HepG2 (cell line): Measurements from ENCODE around the gene NUDT3. TPM values are rescaled to one million over a fixed set of nuclear protein-coding genes. Genes with fewer than 3 reads are reported as not detected.

ENCODE experiments used
- ARID4A ChIP-seq: sonication (generic); formaldehyde crosslinking; IDR thresholded peaks from 2 replicates; pipeline ENCODE4 v1.5.0; 2020; ENCODE audit warnings: mild to moderate bottlenecking, missing genetic modification reagents, borderline replicate concordance
- BHLHE40 ChIP-seq: IDR thresholded peaks from 2 replicates; pipeline ENCODE4 v1.6.1; 2011; ENCODE audit warnings: low read length, improper control_type of control experiment
- DMAP1 ChIP-seq: IDR thresholded peaks from 2 replicates; pipeline ENCODE4 v1.6.1; 2016
- FOSL2 ChIP-seq: sonication (generic); formaldehyde crosslinking; IDR thresholded peaks from 2 replicates; pipeline ENCODE4 v1.4.0; 2020; ENCODE audit warnings: missing genetic modification reagents
- FOXA1 ChIP-seq, 2 experiments: fragments of 450-650 bp in 1 of 2; sonication (generic) in 1 of 2; formaldehyde crosslinking in 1 of 2; IDR thresholded peaks; 2 replicates each; pipeline versions ENCODE4 v1.4.0 to v1.6.1; 2016 to 2020; ENCODE audit warnings: missing genetic modification reagents in 1 of 2
- GATAD1 ChIP-seq: IDR thresholded peaks from 2 replicates; pipeline ENCODE4 v1.6.1; 2016; ENCODE audit warnings: missing genetic modification reagents, missing compliant biosample characterization
- GZF1 ChIP-seq: sonication (generic); formaldehyde crosslinking; IDR thresholded peaks from 2 replicates; pipeline ENCODE4 v1.5.1; 2020; ENCODE audit warnings: mild to moderate bottlenecking, missing genetic modification reagents
- HES4 ChIP-seq: sonication (generic); formaldehyde crosslinking; IDR thresholded peaks from 2 replicates; pipeline ENCODE4 v1.9.0; 2021; ENCODE audit warnings: mild to moderate bottlenecking, missing genetic modification reagents, borderline replicate concordance
- JUNB ChIP-seq: sonication (generic); formaldehyde crosslinking; IDR thresholded peaks from 2 replicates; pipeline ENCODE4 v1.8.0; 2022; ENCODE audit warnings: missing genetic modification reagents, mild to moderate bottlenecking, borderline replicate concordance
- MIER3 ChIP-seq: IDR thresholded peaks from 2 replicates; pipeline ENCODE4 v1.6.1; 2016; ENCODE audit warnings: missing compliant biosample characterization, borderline replicate concordance
- MXD3 ChIP-seq: IDR thresholded peaks from 2 replicates; pipeline ENCODE4 v1.6.1; 2016; ENCODE audit warnings: mild to moderate bottlenecking, missing biosample characterization, missing genetic modification reagents
- MYPOP ChIP-seq: sonication (generic); formaldehyde crosslinking; IDR thresholded peaks from 2 replicates; pipeline ENCODE4 v1.8.1; 2023; ENCODE audit warnings: mild to moderate bottlenecking, moderate library complexity, missing genetic modification reagents
- NR2F6 ChIP-seq, 2 experiments: IDR thresholded peaks; 2 replicates each; pipeline ENCODE4 v1.6.1; 2016; ENCODE audit warnings: antibody characterized with exemption in 1 of 2, mild to moderate bottlenecking in 1 of 2
- SIX4 ChIP-seq: sonication (generic); formaldehyde crosslinking; IDR thresholded peaks from 2 replicates; pipeline ENCODE4 v1.4.0; 2020; ENCODE audit warnings: missing genetic modification reagents
- SP1 ChIP-seq, 2 experiments: fragments of 450-650 bp in 1 of 2; sonication (generic) in 1 of 2; formaldehyde crosslinking in 1 of 2; IDR thresholded peaks; 2 replicates each; pipeline versions ENCODE4 v1.4.0 to v1.6.1; 2016 to 2020; ENCODE audit warnings: missing genetic modification reagents in 1 of 2
- THYN1 ChIP-seq: sonication (generic); formaldehyde crosslinking; IDR thresholded peaks from 2 replicates; pipeline ENCODE4 v1.8.1; 2023; ENCODE audit warnings: low read depth, mild to moderate bottlenecking, moderate library complexity, missing genetic modification reagents, borderline replicate concordance
- ZFP37 ChIP-seq: sonication (generic); formaldehyde crosslinking; IDR thresholded peaks from 2 replicates; pipeline ENCODE4 v1.4.0; 2020; ENCODE audit warnings: missing genetic modification reagents, borderline replicate concordance
- ZNF121 ChIP-seq: sonication (generic); formaldehyde crosslinking; IDR thresholded peaks from 2 replicates; pipeline ENCODE4 v1.5.0; 2020; ENCODE audit warnings: mild to moderate bottlenecking, missing genetic modification reagents
- ZNF20 ChIP-seq: sonication (generic); formaldehyde crosslinking; IDR thresholded peaks from 2 replicates; pipeline ENCODE4 v1.4.0; 2020; ENCODE audit warnings: mild to moderate bottlenecking, moderate library complexity, missing genetic modification reagents
- ZNF510 ChIP-seq: sonication (generic); formaldehyde crosslinking; IDR thresholded peaks from 2 replicates; pipeline ENCODE4 v1.4.0; 2020; ENCODE audit warnings: low read depth, mild to moderate bottlenecking, missing genetic modification reagents
- ZNF546 ChIP-seq: sonication (generic); formaldehyde crosslinking; conservative IDR thresholded peaks from 2 replicates; pipeline ENCODE4 v1.8.1; 2023; ENCODE audit warnings: mild to moderate bottlenecking, missing genetic modification reagents
- ZNF652 ChIP-seq: IDR thresholded peaks from 2 replicates; pipeline ENCODE4 v1.6.1; 2016; ENCODE audit warnings: low read depth, borderline replicate concordance
- ZNF737 ChIP-seq: sonication (generic); formaldehyde crosslinking; IDR thresholded peaks from 2 replicates; pipeline ENCODE4 v1.5.0; 2020; ENCODE audit warnings: missing genetic modification reagents, mild to moderate bottlenecking, borderline replicate concordance
- ZNF841 ChIP-seq: sonication (generic); formaldehyde crosslinking; IDR thresholded peaks from 2 replicates; pipeline ENCODE4 v1.8.1; 2023; ENCODE audit warnings: missing genetic modification reagents, borderline replicate concordance
- polyA plus RNA-seq, 8 experiments: library from polyadenylated mRNA; depleted of rRNA in 3 of 8; stranded (reverse) in 7 of 8; unstranded in 1 of 8; fragments of >200 nt; fragmentation: Illumina TruSeq in 4 of 8; extraction: Trizol in 4 of 8; gene quantifications; 2 replicates each; pipeline versions ENCODE4 v1.2.1 to v1.2.3, GENCODE V29; 2011 to 2016; ENCODE audit warnings: low read depth in 4 of 8, missing spikeins in 1 of 8, mixed read lengths in 1 of 8; ENCODE audit not compliant: insufficient read depth in 1 of 8
- total RNA-seq, 5 experiments: library from RNA; depleted of rRNA; stranded (reverse); fragments of >200 nt; fragmentation: Illumina TruSeq; extraction: Trizol; gene quantifications; 2 replicates each; pipeline ENCODE4 v1.2.3, GENCODE V29; 2016; ENCODE audit warnings: low read depth in 1 of 5

Gene NUDT3
- total and polyA plus RNA-seq, 2 of the 13 experiments (the other 11 are each of a cell fraction or from before 2014, with no cell fraction given): 20.2 to 20.6 TPM

GRCh38 chr6:34237722-34238584, 154.5 kb downstream of the NUDT3 start (continued):
- no peak for TF ChIP-seq FOXA1 (IDR thresholded peaks at IDR 0.05)
- TF ChIP-seq FOXA1 (CRISPR knock-in tag; IDR thresholded peaks at IDR 0.05): no peak
- TF ChIP-seq BHLHE40: no peak
- peak; percentile 61; the same call in 1 of the 2 replicates for TF ChIP-seq SIX4 (CRISPR knock-in tag)
- no peak for TF ChIP-seq NR2F6 (IDR thresholded peaks at IDR 0.05)
- peak; percentile 67; the same call in 1 of the 2 replicates for TF ChIP-seq NR2F6 (CRISPR knock-in tag; IDR thresholded peaks at IDR 0.05)
- TF ChIP-seq FOSL2 (CRISPR knock-in tag): peak; percentile 39; the same call in 1 of the 2 replicates
- peak; percentile 61; the same call in 1 of the 2 replicates for TF ChIP-seq ZNF121 (CRISPR knock-in tag)
- TF ChIP-seq MIER3: no peak
- peak; percentile 53; the same call in 1 of the 2 replicates for TF ChIP-seq JUNB (CRISPR knock-in tag)
- TF ChIP-seq ZNF546: peak; percentile 99
- TF ChIP-seq GZF1: 0 out of 2 replicates have a peak, but pooled peaks have one; percentile 57
- TF ChIP-seq DMAP1 (CRISPR knock-in tag): peak; percentile 95
- TF ChIP-seq ZFP37 (CRISPR knock-in tag): peak; percentile 77; the same call in 1 of the 2 replicates
- TF ChIP-seq GATAD1 (CRISPR knock-in tag): peak; percentile 48; the same call in 1 of the 2 replicates
- no peak for TF ChIP-seq THYN1 (CRISPR knock-in tag)
- TF ChIP-seq ZNF841 (CRISPR knock-in tag): peak; percentile 98
- peak; percentile 99 for TF ChIP-seq HES4 (CRISPR knock-in tag)
- peak; percentile 79; the same call in 1 of the 2 replicates for TF ChIP-seq ARID4A (CRISPR knock-in tag)
- TF ChIP-seq ZNF20 (CRISPR knock-in tag): 0 out of 2 replicates have a peak, but pooled peaks have one; percentile 52
- 0 out of 2 replicates have a peak, but pooled peaks have one; percentile 84 for TF ChIP-seq MYPOP (CRISPR knock-in tag)
- TF ChIP-seq MXD3: peak; percentile 99
- TF ChIP-seq ZNF652 (CRISPR knock-in tag): no peak; the same call in 1 of the 2 replicates
- no peak for TF ChIP-seq ZNF737 (CRISPR knock-in tag)
- TF ChIP-seq SP1 (IDR thresholded peaks at IDR 0.05): no peak
- peak; percentile 65; the same call in 1 of the 2 replicates for TF ChIP-seq SP1 (CRISPR knock-in tag; IDR thresholded peaks at IDR 0.05)
- TF ChIP-seq ZNF510 (CRISPR knock-in tag): peak; percentile 76; the same call in 1 of the 2 replicates
